ENCODE results near the gene NFYA.

DNA sequence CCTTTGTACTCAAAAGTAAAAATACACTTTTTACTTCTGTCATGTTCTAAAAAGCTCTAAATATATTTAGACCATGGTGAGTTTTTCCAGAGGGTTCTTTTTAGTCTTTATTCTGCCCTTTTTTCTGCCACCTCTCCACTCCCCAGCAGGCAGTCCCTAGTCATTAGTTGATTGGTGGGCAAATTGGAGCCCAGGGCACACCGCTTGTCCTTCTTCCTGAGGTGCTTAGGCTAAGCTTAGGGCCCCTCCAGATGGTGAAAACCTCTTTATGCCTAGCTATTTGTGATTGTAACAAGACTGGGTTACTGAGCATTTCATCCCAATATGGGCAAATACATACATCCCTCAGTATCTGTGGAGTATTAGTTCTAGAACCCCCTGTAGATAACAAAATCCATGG, 75.1 kb downstream of the NFYA start:
- TF ChIP-seq, protein P1, sequence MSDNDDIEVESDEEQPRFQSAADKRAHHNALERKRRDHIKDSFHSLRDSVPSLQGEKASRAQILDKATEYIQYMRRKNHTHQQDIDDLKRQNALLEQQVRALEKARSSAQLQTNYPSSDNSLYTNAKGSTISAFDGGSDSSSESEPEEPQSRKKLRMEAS (IDR thresholded peaks at IDR 0.05), result no peak
- TF ChIP-seq TAF1 (IDR thresholded peaks at IDR 0.05; ENCODE audit: low read depth) (no peak), EGR1 (IDR thresholded peaks at IDR 0.05) (no peak), TCF12 (IDR thresholded peaks at IDR 0.05; ENCODE audit: low read depth) (no peak), ZBTB7A (IDR thresholded peaks at IDR 0.05; ENCODE audit: low read depth) (no peak), NFIC (IDR thresholded peaks at IDR 0.05) (no peak), EP300 (IDR thresholded peaks at IDR 0.05; ENCODE audit: borderline replicate concordance) (no peak)
- TF ChIP-seq, protein P2, sequence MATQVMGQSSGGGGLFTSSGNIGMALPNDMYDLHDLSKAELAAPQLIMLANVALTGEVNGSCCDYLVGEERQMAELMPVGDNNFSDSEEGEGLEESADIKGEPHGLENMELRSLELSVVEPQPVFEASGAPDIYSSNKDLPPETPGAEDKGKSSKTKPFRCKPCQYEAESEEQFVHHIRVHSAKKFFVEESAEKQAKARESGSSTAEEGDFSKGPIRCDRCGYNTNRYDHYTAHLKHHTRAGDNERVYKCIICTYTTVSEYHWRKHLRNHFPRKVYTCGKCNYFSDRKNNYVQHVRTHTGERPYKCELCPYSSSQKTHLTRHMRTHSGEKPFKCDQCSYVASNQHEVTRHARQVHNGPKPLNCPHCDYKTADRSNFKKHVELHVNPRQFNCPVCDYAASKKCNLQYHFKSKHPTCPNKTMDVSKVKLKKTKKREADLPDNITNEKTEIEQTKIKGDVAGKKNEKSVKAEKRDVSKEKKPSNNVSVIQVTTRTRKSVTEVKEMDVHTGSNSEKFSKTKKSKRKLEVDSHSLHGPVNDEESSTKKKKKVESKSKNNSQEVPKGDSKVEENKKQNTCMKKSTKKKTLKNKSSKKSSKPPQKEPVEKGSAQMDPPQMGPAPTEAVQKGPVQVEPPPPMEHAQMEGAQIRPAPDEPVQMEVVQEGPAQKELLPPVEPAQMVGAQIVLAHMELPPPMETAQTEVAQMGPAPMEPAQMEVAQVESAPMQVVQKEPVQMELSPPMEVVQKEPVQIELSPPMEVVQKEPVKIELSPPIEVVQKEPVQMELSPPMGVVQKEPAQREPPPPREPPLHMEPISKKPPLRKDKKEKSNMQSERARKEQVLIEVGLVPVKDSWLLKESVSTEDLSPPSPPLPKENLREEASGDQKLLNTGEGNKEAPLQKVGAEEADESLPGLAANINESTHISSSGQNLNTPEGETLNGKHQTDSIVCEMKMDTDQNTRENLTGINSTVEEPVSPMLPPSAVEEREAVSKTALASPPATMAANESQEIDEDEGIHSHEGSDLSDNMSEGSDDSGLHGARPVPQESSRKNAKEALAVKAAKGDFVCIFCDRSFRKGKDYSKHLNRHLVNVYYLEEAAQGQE (IDR thresholded peaks at IDR 0.05; ENCODE audit: low read depth), result no peak
